HG03354 (cell line): ENCODE measurements around the gene UPP1.

Experiments
- ATAC-seq: cut with Tn5 transposase; IDR thresholded peaks from one replicate; pipeline ENCODE4 v1.9.1; 2021; ENCODE audit warnings: mild to moderate bottlenecking; ENCODE audit not compliant: unreplicated experiment, poor library complexity, severe bottlenecking

UPP1 gene

DNA sequence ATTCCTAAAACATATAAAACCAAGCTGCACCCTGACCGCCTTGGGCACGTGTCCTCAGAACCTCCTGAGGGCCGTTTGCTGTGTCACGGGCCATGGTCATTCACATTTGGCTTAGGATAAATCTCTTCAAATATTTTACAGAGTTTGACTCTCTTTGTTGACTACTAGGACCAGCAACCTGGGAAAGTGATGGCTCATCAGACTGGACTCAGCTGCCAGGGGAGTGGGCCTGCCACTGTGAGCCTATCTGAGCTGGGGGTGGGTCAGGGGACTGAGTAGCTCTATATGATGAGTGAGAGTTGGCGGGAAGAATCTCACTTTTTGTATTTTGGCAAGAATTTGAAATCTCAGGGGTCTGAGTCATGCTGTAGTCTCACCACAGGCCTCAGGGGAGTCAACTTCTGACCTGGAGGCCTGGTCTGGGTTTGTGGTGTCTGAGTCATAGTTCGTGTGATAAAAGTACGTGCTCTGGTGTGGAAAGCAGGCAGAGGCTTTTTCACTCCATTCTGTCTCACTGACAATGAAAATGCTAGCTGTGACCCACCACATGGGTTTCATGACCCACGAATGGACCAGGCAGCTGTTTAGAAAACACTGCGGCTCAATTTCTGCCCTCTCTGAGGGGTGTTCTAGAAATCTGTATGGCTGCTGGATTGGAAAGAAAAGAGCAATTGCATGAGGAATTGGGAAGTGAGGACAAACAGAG lies 4.2 kb upstream of the UPP1 start:
- peak; percentile 62 for ATAC-seq

DNA sequence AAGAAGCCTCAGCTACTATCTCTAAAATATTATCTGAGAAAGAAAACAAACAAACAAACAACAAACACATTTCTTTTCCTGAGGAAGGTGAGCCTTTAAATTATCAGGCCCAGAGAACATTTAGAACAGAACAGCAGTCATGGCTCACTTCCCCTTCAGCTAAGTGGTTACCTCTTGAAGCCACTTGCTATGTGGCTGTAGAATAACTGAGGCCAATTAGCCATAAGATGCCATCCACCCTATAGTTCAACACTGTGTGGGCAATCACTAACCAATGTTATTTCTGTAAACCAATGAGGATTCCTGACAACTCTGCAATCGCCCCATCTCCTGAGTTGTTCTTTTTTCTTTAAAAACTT lies 3.7 kb upstream of the UPP1 start:
- peak; percentile 15 for ATAC-seq

DNA sequence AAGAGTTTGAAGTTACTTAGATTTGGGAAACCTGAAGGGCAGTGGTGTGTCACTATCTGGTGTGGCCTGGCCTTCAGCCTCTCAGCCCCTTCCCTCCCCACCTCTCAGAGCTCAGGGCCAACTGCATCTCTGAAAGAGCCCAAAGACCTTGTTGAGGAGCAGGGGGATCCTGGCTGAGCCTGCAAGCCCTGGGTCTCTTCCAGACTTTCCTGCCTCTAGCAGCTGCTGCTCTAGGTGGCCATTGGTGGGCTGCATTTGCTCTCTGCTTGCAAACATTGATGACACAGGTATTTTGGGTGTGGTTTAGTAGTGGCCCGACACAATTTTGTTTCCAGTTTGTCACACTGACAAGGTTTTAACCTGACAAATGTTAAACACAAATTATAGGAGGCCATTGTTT lies 3.1 kb upstream of the UPP1 start:
- no peak for ATAC-seq

DNA sequence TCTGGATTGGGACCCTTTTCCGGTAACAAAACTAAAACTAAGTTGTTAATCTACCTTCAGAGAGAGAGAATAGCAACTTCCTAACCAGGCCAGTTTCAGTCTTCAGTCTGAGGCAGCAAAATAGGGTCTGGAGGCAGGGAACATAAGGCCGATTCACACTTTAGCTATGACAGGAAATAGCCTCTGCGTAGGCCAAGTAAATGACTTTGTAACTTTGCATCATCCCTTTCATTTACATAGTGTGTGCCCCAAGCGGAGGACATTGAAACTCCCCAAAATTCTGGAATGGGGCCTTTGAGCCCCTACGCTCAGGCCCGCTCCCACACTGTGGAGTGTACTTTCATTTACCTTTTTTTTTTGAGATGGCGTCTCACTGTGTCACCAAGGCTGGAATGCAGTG lies 1.7 kb upstream of the UPP1 start:
- ATAC-seq, result peak; percentile 25

DNA sequence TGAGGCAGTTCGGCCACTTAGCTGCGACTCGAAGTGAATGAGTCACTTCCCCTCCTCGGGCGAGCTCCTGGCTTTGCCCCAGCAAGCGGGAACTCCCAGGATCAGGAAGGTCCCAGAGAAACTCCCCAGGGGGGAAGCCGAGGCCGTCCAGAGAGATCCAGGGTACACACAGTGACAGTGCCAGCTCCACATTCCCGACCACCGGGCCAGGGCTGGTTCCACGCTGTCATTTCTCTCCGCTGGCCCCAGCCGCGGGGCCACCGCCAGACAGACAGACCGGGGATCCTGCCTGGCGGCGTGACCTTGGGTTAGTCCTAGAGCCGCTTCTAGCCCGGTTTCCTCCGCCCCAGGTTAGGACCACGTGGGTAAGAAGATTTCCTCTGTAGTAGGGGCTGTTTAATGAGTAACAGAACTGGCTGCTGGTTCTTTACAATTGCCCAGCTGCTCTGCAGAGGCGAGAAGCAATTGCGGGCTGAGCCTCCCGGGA lies 463 bp upstream of the UPP1 start:
- peak; percentile 67 for ATAC-seq

DNA sequence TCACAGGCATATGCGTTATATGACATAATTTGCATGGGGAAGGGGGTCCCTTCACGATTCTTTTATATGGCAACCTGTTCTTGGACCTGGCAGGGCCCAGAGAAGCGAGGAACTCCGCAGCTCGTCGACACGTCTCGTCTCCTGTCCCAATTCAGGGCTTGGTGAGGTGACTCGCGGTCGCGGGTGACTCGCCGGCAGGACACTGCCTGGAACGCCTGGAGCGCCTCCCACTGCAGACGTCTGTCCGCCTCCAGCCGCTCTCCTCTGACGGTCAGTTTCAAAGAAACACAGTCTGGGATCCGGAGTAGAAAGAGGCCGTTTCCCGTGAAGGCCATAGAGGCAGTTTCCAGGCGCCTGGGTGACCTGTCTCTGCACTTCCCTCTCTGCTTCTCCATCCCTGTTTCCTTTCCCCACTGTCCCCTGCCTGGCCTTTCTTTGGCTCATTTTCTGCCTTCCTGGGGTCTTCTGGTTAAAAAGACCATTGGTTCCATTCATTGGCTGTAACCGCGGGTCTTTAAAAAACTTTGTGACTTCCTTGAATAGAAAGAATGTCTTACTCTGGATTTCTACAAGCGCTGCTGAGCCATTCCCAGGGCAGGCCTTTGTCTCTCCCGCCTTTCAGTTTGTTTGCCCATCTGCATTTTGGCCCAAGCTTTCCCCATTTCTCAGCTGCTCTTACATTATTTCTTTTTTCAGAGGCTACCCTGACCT lies 1.2 kb downstream of the UPP1 start:
- ATAC-seq, result no peak

DNA sequence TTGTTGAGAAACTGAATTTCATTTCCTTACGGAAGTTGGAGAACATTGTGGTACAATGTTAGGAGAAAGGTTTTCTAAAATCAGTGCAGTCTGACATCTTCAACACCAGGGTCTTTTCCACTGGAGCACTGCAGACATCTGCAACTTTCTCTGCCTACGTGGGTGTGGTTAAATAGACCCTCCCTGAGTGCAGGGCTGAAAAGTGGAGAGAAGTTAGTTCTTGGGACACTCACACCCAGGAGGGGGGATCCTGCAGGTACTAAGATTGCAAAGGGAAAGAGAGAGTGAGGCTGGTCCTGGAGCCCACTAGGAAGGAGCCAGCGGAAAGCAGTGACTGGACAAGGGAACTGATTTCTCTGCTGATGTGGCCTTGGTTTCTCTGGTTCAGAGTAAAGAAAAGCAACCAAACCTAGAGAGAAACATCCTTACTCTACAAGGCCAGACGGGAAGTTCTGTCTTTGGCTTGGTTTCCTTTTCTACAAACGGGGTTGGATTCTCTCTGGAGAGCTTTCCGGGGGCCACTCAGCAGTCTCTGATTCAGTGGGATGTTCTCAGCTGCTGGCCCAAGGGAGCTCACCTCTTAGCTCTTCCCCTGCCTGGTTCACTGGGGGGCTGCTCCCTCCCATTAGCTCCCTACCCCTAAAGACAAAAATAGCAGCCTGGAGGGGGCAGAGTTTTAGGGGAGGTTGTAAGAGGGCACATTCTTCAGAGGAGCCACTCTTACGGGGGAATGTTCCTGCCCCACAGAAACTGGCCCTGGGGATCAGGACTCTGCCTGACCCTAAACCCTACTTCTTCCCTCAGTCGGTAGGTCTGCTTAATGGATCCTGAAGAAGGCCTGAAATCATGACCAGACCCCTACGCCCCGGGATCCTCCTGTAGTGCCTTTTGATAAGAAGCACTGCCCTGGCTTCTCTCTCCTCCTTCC lies 2.7 kb downstream of the UPP1 start:
- ATAC-seq, result no peak

DNA sequence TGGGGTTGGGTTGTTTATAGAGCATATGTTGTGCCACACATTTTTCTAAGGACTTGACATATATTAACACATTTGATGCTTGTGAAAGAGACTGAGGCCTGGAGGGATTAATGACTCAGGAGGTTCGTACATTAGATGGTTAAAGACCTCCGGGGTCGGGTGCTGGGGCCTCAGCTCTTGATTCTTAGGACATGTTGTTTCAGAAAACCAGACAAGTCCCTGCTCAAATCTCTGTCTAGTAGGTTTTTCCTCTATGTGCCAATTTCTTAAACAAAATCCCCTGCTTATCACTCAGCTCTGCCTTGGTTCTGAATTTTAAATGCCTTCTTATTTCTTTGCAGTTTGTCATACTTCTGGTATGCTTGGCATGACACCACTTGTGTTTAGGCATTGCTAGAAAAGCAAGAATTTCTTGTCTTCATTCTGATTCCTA lies 5.8 kb downstream of the UPP1 start:
- no peak for ATAC-seq

DNA sequence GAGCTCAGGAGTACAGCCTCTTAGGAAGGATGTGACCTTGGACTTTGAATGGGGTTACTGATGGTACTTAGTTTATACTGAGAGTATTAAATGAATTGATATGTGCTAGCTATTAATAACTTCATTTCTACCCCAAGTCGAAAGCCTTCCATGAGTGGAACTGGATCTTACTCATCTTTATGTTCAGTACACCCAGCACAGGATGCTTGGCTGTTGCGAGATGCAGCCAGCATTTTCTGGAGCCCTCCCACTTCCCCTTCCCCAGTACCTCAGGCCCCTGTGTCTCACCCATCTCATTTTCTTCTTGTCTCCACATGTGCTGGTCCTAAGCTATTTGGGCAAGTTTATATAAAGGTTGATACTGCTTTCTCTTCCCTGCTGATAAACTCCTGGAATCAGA lies 7.2 kb downstream of the UPP1 start:
- no peak for ATAC-seq

DNA sequence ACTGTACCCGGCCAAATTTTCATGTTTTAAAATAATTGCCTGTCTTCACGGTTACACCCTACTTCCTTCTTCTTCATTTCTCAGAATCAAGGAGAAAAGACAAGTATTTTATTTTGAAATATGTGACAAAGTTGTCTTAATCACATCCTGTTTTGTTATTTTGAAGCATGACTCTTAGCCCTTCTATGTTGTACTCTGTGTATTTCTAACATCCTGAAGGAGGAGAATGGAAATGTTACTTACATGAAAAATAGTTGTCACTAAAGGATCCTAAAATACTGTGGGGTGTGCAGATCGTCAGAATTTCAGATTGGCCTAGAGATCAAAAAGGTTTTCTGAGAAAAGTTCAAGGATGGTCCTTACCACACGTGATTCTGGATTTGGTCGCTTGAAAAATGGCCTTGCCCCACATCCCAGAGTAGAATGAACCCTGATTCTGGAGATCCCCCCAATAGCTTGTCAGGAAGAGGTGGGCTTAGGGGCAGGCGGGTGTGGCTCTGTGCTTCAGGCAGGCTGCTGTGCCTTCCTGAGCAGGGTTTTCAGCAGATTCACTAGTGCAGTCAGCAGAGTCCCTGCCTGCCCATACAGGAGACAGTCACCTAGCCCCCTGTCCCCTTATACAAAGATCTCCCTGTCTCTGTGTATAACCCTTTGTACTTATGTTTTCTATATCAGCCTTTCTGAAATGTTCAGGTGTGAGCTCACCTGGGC lies 8.6 kb downstream of the UPP1 start:
- ATAC-seq, result no peak

DNA sequence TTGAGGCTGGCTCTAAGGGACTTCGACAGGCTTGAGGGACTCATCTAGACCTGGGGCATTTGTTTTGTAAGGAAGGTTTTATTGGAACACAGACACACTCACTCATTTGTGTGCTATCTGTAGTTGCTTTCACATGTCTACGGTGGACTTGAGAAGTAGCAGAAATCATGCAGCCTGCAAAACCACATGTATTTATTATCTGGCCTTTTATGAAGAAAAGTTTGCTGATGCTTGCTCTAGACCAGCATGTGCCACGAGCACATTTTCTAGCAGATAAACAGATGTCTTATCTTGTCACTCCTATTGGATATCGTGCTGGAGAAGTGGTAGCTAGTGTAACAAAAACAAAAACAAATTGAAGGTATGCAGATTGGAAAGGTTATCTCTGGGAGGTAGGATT lies 9.8 kb downstream of the UPP1 start:
- ATAC-seq, result no peak

DNA sequence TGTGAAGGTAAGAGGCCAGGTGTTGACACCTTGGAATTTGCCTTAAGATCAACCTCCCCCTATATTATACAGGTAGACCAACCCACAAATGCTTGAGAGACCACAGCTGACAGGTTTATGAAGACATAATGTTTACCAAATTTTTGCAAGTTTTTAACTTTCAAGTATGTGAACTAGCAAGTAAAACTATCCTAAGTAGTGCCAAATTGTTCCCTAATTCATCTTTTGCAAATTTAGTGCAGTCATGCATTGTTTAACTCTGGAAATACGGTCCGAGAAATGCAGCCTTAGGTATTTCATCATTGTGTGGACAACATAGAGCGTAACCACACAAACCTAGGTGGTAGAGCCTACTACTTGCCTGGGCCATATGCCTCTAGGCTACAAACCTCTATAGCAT lies 10.7 kb downstream of the UPP1 start:
- ATAC-seq, result no peak

DNA sequence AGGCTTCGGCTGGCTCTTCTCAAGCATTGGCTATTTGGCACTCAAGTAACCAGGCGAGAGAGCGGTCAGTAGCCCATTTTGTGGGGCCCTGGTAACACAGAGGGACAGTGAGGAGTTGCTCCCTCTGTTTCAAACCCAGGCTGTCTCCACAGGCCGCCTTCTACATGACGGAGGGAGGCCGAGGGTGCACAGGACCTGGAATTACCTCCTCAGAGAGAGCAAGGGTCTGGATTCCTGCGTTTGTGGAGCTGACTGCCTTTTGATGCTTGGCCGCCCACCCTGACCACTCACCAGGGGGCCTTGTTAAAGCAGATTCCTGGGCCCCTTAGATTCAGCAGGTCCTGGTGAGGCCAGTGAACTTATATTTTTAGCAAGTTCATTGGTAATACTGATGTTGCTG lies 12.3 kb downstream of the UPP1 start:
- ATAC-seq, result no peak

DNA sequence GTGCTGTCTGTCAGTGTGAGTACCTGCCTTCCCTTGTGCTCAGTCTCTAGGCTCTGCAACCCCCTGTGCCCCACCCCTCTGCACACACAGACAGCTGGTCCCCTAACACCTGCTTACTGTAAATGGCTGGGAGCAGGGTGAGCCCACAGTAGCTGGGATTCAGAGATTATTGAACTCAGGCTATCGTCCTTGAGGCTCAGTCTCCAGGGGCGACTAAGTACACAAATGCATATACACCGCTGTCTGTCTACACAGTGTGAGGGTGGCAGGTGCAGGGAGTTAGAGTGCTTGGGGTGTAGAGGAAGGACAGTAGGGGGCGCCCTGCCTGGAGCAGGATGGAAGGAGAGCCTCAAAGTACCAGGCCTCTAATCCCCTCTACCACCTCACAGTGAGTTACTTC lies 12.9 kb downstream of the UPP1 start:
- no peak for ATAC-seq

DNA sequence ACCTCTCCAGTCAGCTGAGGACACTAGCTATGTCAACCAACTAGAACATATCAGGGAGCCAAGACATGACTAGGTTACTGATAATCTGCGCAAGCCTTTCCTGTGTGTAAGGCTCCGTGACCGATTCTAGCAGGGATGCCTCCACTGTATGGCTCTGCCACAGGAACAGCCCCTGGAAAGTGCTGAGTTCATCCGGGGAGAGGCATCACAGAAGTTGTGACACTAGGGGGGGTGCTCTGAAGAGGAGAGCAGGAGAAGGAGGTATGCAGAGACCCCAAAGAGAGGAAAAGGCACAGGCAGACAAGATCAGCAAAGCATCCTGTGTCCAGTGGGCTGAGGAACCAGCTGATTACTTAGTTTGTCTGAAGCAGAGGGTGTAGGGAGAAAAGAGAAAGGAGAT lies 13.5 kb downstream of the UPP1 start:
- ATAC-seq, result no peak

DNA sequence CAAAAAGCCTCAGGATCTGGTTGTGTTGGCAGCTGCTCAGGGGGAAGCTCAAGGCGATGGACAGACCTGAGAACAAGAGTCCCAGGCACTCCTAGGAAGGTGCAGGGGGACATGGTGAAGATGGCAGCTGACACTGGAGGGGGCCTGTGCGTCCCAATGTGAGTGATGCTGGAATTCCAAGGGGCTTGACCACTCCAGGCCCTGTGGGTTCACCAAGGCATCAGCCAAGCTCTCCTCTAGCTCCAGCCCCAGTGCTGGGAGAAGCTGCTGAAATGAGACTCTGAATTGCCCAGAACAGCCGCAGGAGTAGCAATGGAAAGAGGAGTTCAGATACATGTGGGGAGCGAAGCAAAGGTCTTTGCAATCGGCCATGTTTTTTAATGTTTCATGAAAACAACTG lies 16.0 kb downstream of the UPP1 start:
- no peak for ATAC-seq

DNA sequence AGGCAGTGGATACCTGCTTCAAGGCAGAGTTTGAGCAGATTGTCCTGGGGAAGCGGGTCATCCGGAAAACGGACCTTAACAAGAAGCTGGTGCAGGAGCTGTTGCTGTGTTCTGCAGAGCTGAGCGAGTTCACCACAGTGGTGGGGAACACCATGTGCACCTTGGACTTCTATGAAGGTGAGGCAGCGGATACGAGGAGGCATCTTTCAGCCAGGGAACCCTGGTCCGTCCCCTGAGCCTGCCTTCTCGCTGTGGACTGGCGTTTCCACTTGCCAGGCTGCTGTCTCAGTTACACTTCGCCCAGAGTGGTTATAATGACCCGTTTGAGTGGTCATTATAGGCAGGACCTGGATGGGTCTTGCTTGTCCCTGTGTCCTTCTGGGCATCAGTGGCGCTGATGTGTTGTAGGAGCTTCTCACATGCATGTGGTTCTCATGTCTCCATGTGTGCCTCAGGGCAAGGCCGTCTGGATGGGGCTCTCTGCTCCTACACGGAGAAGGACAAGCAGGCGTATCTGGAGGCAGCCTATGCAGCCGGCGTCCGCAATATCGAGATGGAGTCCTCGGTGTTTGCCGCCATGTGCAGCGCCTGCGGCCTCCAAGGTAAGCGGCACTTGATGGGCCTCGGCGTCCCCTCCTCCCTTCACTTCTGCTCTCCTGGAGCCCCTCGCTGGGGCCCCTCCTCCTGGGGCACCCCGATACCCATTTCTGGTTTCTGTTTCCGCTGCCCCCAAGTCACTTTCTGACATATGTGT lies 18.0 kb downstream of the UPP1 start:
- ATAC-seq, result no peak

DNA sequence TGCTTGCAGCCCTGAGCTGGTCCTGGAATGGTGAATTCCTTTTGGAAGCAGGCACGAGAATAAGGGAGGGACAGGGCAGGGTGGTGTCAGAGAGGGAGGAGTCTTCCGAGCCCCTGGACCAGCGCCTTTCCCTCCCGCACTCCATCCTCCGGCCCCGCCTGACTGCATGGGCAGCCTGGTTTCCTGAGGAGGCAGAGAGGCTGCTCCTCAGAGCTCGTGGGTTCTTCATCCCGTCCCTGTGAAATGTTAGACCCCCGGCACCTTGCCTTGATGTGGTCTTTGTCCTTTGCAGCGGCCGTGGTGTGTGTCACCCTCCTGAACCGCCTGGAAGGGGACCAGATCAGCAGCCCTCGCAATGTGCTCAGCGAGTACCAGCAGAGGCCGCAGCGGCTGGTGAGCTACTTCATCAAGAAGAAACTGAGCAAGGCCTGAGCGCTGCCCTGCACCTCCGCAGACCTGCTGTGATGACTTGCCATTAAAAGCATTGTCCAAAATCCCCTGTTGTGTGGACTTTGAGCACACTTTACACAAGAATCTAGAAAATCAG lies 18.9 kb downstream of the UPP1 start:
- no peak for ATAC-seq
